ENCODE results near the gene MCTP1.

GRCh38 chr5:95152131-95152530 is 132.8 kb downstream of the MCTP1 start:
- no peak for TF ChIP-seq CTCF (IDR thresholded peaks at IDR 0.05)
- no peak for TF ChIP-seq POLR2A (IDR thresholded peaks at IDR 0.05)

Data from tibial nerve (tissue), 3 donors.